ENCODE measurements around the gene ATAD2B. TPM values are rescaled to one million over a fixed set of nuclear protein-coding genes. Genes with fewer than 3 reads are reported as not detected.

The ATAD2B gene
- polyA plus RNA-seq, 1 of the 3 experiments (the other 2 are of a cell fraction), result 1.3 TPM

DNA sequence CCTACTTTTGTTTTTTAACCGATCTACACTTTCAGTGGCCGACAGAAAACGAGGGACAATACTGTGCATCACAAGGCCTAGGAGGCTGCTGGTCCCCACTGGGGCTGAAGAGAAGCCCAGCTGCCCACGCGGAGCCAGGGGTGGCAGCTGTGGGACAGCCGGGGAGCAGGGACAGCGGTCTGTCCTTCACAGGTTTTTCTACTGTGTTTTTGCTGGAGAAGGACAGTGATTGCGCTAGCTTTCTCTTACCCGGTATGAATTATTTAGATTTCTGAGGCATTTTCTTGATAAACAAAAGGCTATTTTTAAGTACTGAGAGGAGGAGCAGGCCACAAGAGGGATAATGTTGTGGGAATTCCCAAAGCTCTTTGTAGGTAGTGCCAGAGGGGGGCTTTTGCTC is 219.8 kb downstream of the ATAD2B start:
- H3K9ac ChIP-seq, result no peak overlapping the region
- ChIA-PET CTCF (interaction anchor here (0.9 to 1.0 kb wide), 2 partner anchors 8 to 11 kb away, joined by 3 read pairs; no protein-coding TSS in a partner anchor), POLR2A (no interaction called here)
- H3K27me3 ChIP-seq (ENCODE audit: insufficient read depth), result no peaks in the 10 kb centered on the region
- DNase-seq, result no peak
- no peak for TF ChIP-seq SMC3 (IDR thresholded peaks at IDR 0.05; ENCODE audit: low read depth, low read length)
- TF ChIP-seq YY1 (IDR thresholded peaks at IDR 0.05; ENCODE audit: low read depth), result no peak
- TF ChIP-seq RCOR1 (IDR thresholded peaks at IDR 0.05; ENCODE audit: low read length), result no peak
- no peak for TF ChIP-seq POLR2AphosphoS5 (IDR thresholded peaks at IDR 0.05; ENCODE audit: low read depth, low read length)
- TF ChIP-seq, protein P1, sequence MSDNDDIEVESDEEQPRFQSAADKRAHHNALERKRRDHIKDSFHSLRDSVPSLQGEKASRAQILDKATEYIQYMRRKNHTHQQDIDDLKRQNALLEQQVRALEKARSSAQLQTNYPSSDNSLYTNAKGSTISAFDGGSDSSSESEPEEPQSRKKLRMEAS (IDR thresholded peaks at IDR 0.05; ENCODE audit: low read depth), result no peak
- TF ChIP-seq FOSL2 (IDR thresholded peaks at IDR 0.05; ENCODE audit: borderline replicate concordance, low read depth), result no peak
- TF ChIP-seq EP300 (IDR thresholded peaks at IDR 0.05; ENCODE audit: borderline replicate concordance in 1 of 2, low read depth in 1 of 2, low read length in 1 of 2), result no peak
- TF ChIP-seq TAF1 (IDR thresholded peaks at IDR 0.05; ENCODE audit: borderline replicate concordance, low read depth, low read length), result no peak
- TF ChIP-seq ELF1 (IDR thresholded peaks at IDR 0.05), result no peak
- no peak for TF ChIP-seq RXRA (IDR thresholded peaks at IDR 0.05; ENCODE audit: borderline replicate concordance, low read depth)
- TF ChIP-seq FOXJ3 (CRISPR knock-in tag; IDR thresholded peaks at IDR 0.05), result no peak
- TF ChIP-seq, protein P2, sequence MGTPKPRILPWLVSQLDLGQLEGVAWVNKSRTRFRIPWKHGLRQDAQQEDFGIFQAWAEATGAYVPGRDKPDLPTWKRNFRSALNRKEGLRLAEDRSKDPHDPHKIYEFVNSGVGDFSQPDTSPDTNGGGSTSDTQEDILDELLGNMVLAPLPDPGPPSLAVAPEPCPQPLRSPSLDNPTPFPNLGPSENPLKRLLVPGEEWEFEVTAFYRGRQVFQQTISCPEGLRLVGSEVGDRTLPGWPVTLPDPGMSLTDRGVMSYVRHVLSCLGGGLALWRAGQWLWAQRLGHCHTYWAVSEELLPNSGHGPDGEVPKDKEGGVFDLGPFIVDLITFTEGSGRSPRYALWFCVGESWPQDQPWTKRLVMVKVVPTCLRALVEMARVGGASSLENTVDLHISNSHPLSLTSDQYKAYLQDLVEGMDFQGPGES (IDR thresholded peaks at IDR 0.05; ENCODE audit: low read depth, low read length), result no peak
- TF ChIP-seq TEAD4 (IDR thresholded peaks at IDR 0.05; ENCODE audit: borderline replicate concordance, insufficient read depth), result no peak
- no peaks in the 10 kb centered on the region for H4K20me1 ChIP-seq (ENCODE audit: insufficient read depth)
- H3K27ac ChIP-seq (ENCODE audit: low read depth in 2 of 2, low read length in 1 of 2), result no peak overlapping the region
- H3K4me1 ChIP-seq (ENCODE audit: control insufficient read depth in 1 of 2, insufficient read depth in 2 of 2, low read depth in 1 of 2, low read length in 1 of 2), result peaks cover 0 to 13% of the 10 kb centered on the region in 2 experiments; a peak in 1 of 4 replicates
- no peaks in the 10 kb centered on the region for H3K9me3 ChIP-seq
- H3K4me2 ChIP-seq, result no peak overlapping the region
- no peak overlapping the region for H3K4me3 ChIP-seq (ENCODE audit: low read depth in 2 of 2, low read length in 1 of 2)
- H3K79me2 ChIP-seq (ENCODE audit: insufficient read depth), result no peaks in the 10 kb centered on the region
- H3F3A ChIP-seq (replicated peaks; ENCODE audit: insufficient read depth), result no peaks in the 10 kb centered on the region
- no peaks in the 10 kb centered on the region for H3K9me2 ChIP-seq
- 93% methylated on average over 9 of the region's 9 CpGs for WGBS (ENCODE audit: low lambda C conversion rate)
- H2AFZ ChIP-seq (ENCODE audit: low read depth), result no peak overlapping the region
- H3K36me3 ChIP-seq (replicated peaks in 1 of 2; ENCODE audit: control insufficient read depth in 1 of 2, insufficient read depth in 2 of 2, low read length in 1 of 2), result peaks cover 0 to 26% of the 10 kb centered on the region in 2 experiments

DNA sequence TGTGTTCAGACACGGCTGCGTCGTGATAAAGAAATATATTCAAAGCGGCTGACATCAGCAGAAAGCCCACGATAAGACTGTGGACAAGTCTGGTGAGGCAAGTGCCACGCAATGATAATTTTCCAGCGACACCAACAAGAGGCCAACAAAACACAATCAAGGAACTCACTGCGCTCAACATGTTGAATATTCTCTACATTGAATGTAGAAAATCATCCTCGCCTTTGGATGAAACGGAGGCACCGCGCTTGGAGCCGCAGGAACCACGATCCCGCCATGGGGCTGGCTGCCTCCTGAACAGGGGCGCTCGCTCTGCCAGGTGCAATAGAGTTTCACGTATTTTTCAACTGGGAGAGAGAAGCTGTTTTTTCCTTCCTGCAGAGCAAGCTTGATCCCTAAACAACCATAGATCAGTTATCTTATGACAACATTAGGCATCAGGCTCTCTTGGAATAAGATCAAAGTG is 220.3 kb downstream of the ATAD2B start:
- Histone ChIP-seq H3K27me3 (ENCODE audit: insufficient read depth) (no peaks in the 10 kb centered on the region), H3K4me3 (ENCODE audit: low read depth in 2 of 2, low read length in 1 of 2) (no peak overlapping the region), H3K79me2 (ENCODE audit: insufficient read depth) (no peaks in the 10 kb centered on the region), H3K36me3 (replicated peaks in 1 of 2; ENCODE audit: control insufficient read depth in 1 of 2, insufficient read depth in 2 of 2, low read length in 1 of 2) (peaks cover 0 to 26% of the 10 kb centered on the region in 2 experiments), H3K9me3 (no peaks in the 10 kb centered on the region), H3K27ac (ENCODE audit: low read depth in 2 of 2, low read length in 1 of 2) (no peak overlapping the region), H3K4me2 (no peak overlapping the region), H4K20me1 (ENCODE audit: insufficient read depth) (no peaks in the 10 kb centered on the region), H3K9ac (no peak overlapping the region), H3K9me2 (no peaks in the 10 kb centered on the region), H3F3A (replicated peaks; ENCODE audit: insufficient read depth) (no peaks in the 10 kb centered on the region), H3K4me1 (ENCODE audit: control insufficient read depth in 1 of 2, insufficient read depth in 2 of 2, low read depth in 1 of 2, low read length in 1 of 2) (peaks cover 0 to 13% of the 10 kb centered on the region in 2 experiments; a peak in 1 of 4 replicates), H2AFZ (ENCODE audit: low read depth) (no peak overlapping the region)
- DNase-seq, result no peak
- ChIA-PET CTCF (interaction anchor here (0.9 kb wide), 1 partner anchor 8 kb away, joined by 3 read pairs; no protein-coding TSS in a partner anchor), POLR2A (no interaction called here)
- WGBS (ENCODE audit: low lambda C conversion rate), result 98% methylated on average over 18 of the region's 18 CpGs
- TF ChIP-seq FOSL2 (IDR thresholded peaks at IDR 0.05; ENCODE audit: borderline replicate concordance, low read depth), result no peak
- TF ChIP-seq RAD21 (IDR thresholded peaks at IDR 0.05; ENCODE audit: low read length), result no peak
- no peak for TF ChIP-seq RXRA (IDR thresholded peaks at IDR 0.05; ENCODE audit: borderline replicate concordance, low read depth)
- no peak for TF ChIP-seq TAF1 (IDR thresholded peaks at IDR 0.05; ENCODE audit: borderline replicate concordance, low read depth, low read length)
- TF ChIP-seq, protein P3, sequence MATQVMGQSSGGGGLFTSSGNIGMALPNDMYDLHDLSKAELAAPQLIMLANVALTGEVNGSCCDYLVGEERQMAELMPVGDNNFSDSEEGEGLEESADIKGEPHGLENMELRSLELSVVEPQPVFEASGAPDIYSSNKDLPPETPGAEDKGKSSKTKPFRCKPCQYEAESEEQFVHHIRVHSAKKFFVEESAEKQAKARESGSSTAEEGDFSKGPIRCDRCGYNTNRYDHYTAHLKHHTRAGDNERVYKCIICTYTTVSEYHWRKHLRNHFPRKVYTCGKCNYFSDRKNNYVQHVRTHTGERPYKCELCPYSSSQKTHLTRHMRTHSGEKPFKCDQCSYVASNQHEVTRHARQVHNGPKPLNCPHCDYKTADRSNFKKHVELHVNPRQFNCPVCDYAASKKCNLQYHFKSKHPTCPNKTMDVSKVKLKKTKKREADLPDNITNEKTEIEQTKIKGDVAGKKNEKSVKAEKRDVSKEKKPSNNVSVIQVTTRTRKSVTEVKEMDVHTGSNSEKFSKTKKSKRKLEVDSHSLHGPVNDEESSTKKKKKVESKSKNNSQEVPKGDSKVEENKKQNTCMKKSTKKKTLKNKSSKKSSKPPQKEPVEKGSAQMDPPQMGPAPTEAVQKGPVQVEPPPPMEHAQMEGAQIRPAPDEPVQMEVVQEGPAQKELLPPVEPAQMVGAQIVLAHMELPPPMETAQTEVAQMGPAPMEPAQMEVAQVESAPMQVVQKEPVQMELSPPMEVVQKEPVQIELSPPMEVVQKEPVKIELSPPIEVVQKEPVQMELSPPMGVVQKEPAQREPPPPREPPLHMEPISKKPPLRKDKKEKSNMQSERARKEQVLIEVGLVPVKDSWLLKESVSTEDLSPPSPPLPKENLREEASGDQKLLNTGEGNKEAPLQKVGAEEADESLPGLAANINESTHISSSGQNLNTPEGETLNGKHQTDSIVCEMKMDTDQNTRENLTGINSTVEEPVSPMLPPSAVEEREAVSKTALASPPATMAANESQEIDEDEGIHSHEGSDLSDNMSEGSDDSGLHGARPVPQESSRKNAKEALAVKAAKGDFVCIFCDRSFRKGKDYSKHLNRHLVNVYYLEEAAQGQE (IDR thresholded peaks at IDR 0.05; ENCODE audit: low read depth, low read length), result no peak
- no peak for TF ChIP-seq RFX5 (IDR thresholded peaks at IDR 0.05; ENCODE audit: low read length)
- TF ChIP-seq, protein P4, sequence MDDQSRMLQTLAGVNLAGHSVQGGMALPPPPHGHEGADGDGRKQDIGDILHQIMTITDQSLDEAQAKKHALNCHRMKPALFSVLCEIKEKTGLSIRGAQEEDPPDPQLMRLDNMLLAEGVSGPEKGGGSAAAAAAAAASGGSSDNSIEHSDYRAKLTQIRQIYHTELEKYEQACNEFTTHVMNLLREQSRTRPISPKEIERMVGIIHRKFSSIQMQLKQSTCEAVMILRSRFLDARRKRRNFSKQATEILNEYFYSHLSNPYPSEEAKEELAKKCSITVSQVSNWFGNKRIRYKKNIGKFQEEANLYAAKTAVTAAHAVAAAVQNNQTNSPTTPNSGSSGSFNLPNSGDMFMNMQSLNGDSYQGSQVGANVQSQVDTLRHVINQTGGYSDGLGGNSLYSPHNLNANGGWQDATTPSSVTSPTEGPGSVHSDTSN (IDR thresholded peaks at IDR 0.05), result no peak
- no peak for TF ChIP-seq SIN3A (IDR thresholded peaks at IDR 0.05; ENCODE audit: borderline replicate concordance, low read depth, low read length)
- TF ChIP-seq NFIC (IDR thresholded peaks at IDR 0.05; ENCODE audit: borderline replicate concordance), result no peak
- TF ChIP-seq, protein P5, sequence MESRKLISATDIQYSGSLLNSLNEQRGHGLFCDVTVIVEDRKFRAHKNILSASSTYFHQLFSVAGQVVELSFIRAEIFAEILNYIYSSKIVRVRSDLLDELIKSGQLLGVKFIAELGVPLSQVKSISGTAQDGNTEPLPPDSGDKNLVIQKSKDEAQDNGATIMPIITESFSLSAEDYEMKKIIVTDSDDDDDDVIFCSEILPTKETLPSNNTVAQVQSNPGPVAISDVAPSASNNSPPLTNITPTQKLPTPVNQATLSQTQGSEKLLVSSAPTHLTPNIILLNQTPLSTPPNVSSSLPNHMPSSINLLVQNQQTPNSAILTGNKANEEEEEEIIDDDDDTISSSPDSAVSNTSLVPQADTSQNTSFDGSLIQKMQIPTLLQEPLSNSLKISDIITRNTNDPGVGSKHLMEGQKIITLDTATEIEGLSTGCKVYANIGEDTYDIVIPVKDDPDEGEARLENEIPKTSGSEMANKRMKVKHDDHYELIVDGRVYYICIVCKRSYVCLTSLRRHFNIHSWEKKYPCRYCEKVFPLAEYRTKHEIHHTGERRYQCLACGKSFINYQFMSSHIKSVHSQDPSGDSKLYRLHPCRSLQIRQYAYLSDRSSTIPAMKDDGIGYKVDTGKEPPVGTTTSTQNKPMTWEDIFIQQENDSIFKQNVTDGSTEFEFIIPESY (IDR thresholded peaks at IDR 0.05; ENCODE audit: borderline replicate concordance, low read depth), result no peak
